Testis (tissue), 3 donors: Measurements from ENCODE around the gene RPLP2. TPM values are rescaled to one million over a fixed set of nuclear protein-coding genes. Genes with fewer than 3 reads are reported as not detected.

ENCODE experiments used
- DNase-seq: peaks from one replicate; pipeline ENCODE4 v3.0.0-alpha.2; 2019
- H3K27ac ChIP-seq, 2 donors: fragments of 200-600 bp; sonication (generic); one replicate each; pipeline ENCODE4 v1.5.1; 2019
- H3K27me3 ChIP-seq: fragments of 200-600 bp; sonication (generic); one replicate; pipeline ENCODE4 v1.5.1; 2019
- H3K36me3 ChIP-seq: fragments of 200-600 bp; sonication (generic); one replicate; pipeline ENCODE4 v1.5.1; 2017; ENCODE audit warnings: low read depth; ENCODE audit errors: missing control alignments
- H3K4me1 ChIP-seq: fragments of 200-600 bp; sonication (generic); one replicate; pipeline ENCODE4 v1.5.1; 2019
- H3K4me3 ChIP-seq, 2 donors: fragments of 200-600 bp; sonication (generic); one replicate each; pipeline ENCODE4 v1.5.1; 2017 to 2019
- H3K9me3 ChIP-seq: fragments of 200-600 bp; sonication (generic); one replicate; pipeline ENCODE4 v1.5.1; 2017
- POLR2A ChIP-seq: fragments of 450-650 bp; IDR thresholded peaks from one replicate; pipeline ENCODE4 v1.6.1; 2017; ENCODE audit warnings: antibody characterized with exemption, mild to moderate bottlenecking, moderate library complexity
- WGBS, 2 donors: methylation state at CpG; one replicate each; pipeline ENCODE4 v1.1.5; 2018; 5-methylcytosine and 5-hydroxymethylcytosine counted together
- intact Hi-C: fragments of 100-400 bp; cut with DNase I; formaldehyde crosslinking; loops from one replicate; pipeline ENCODE4 v1.15.1; 2023; ENCODE audit warnings: low total_unique reads
- polyA plus RNA-seq: library from polyadenylated mRNA; stranded (reverse); fragments of 350-450 nt; fragmentation: Illumina TruSeq; extraction: RNeasy Lipid Tissue Mini Kit (QIAGEN cat#74804); gene quantifications from one replicate; pipeline ENCODE4 v1.2.3, GENCODE V29; 2014; ENCODE audit warnings: low read depth, low replicate concordance; ENCODE audit not compliant: insufficient read depth
- total RNA-seq, 2 donors: library from RNA; depleted of rRNA; stranded (reverse); fragments of >200 nt; gene quantifications; one replicate each; pipeline ENCODE4 v1.2.3, GENCODE V29; 2016
- TF ChIP-seq, protein P1 (sequence below), 3 experiments: fragments of 450-650 bp in 2 of 3; fragments of 200-600 bp in 1 of 3; sonication (generic) in 1 of 3; IDR thresholded peaks; one replicate each; pipeline ENCODE4 v1.5.1; 2016 to 2019; ENCODE audit warnings: antibody characterized with exemption in 3 of 3, mild to moderate bottlenecking in 2 of 3, moderate library complexity in 1 of 3

The RPLP2 gene
- total and polyA plus RNA-seq, 3 donors from 2014 or later = 193 to 943 (median 864) TPM

DNA sequence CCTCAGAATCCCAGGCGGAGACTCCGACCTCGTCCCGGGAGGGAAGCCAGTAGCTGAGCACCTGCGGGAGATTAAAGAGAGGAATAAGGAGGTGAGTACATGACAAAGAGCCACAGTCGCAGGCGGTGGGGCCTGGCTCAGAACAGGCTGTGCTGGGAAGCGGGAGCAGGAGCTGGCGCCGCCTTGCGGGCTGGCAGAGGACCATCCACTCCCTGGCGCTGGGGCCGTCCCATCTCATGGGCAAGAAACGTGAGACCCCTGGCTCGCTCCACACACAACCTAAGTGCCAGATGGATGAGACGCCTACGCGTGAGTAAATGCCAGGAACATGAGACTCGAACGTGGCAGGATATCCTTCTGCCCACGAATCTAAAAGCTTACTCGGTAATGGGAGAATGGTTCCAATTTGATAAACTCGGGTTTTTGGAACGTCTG, 26.2 kb upstream of the RPLP2 start:
- intact Hi-C loops = no loop called here
- TF ChIP-seq, protein P1, sequence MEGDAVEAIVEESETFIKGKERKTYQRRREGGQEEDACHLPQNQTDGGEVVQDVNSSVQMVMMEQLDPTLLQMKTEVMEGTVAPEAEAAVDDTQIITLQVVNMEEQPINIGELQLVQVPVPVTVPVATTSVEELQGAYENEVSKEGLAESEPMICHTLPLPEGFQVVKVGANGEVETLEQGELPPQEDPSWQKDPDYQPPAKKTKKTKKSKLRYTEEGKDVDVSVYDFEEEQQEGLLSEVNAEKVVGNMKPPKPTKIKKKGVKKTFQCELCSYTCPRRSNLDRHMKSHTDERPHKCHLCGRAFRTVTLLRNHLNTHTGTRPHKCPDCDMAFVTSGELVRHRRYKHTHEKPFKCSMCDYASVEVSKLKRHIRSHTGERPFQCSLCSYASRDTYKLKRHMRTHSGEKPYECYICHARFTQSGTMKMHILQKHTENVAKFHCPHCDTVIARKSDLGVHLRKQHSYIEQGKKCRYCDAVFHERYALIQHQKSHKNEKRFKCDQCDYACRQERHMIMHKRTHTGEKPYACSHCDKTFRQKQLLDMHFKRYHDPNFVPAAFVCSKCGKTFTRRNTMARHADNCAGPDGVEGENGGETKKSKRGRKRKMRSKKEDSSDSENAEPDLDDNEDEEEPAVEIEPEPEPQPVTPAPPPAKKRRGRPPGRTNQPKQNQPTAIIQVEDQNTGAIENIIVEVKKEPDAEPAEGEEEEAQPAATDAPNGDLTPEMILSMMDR (IDR thresholded peaks at IDR 0.05) = peak; percentile 14 to 63 (median 31)
- no peak for TF ChIP-seq POLR2A
- H3K27me3 ChIP-seq = no peaks in the 10 kb centered on the region
- 46 to 52% methylated on average over 24 of the region's 24 CpGs for WGBS, 2 donors
- DNase-seq = peak; percentile 55
- no peak overlapping the region for H3K4me3 ChIP-seq
- no peak overlapping the region for H3K27ac ChIP-seq
- H3K36me3 ChIP-seq = no peaks in the 10 kb centered on the region
- no peaks in the 10 kb centered on the region for H3K9me3 ChIP-seq
- H3K4me1 ChIP-seq = peaks cover under 1% of the 10 kb centered on the region

DNA sequence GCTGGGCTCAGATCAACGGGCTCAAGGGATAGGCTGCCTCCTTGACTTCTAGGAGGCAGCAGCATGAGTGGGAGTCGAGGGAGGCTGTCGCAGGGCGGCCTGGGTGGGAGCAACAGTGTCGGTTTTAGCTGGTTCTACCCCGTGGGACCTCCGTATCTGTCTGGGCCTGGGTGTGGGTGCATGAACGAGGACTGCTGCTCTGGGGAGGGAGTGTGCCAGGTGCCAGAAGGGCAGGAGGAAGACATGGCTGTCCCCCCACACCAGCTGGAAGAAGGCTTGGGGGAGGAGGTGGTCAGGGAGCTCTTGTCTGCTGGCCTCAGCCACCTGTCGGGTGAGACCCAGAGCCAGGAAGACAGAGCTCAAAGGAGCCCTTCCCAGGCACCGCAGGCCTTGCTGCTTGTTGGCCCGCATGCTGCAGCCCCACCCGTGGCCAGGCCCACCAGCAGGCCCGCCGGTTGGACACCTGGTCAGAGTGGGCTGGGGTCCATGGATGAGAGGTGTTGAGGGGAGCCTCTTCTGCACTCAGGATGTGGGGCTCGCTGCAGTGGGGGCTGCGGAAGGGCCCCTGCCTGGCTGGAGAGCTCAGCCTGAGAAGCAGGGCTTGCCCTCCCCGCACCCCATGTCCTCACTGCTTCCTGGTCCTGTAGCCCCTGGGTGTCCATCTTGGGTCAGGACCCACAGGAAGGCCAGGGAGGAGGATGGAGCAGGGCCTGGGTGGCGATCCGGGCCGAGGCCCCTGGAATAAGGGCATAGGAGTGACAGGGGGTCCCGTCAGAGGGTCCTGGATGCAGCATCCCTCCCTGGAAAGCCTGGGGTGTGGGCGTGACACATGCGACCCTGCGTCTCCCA, 23.3 kb upstream of the RPLP2 start:
- Histone ChIP-seq H3K27me3 (no peaks in the 10 kb centered on the region), H3K36me3 (no peaks in the 10 kb centered on the region), H3K9me3 (no peaks in the 10 kb centered on the region), H3K4me1 (no peaks in the 10 kb centered on the region), H3K4me3 (no peak overlapping the region), H3K27ac (no peak overlapping the region)
- DNase-seq = peak; percentile 41
- TF ChIP-seq POLR2A = no peak
- TF ChIP-seq, protein P1 (IDR thresholded peaks at IDR 0.05) = no peak
- WGBS, 2 donors = 71 to 76% methylated on average over 10 to 23 of the region's 24 CpGs
- intact Hi-C loops = no loop called here

DNA sequence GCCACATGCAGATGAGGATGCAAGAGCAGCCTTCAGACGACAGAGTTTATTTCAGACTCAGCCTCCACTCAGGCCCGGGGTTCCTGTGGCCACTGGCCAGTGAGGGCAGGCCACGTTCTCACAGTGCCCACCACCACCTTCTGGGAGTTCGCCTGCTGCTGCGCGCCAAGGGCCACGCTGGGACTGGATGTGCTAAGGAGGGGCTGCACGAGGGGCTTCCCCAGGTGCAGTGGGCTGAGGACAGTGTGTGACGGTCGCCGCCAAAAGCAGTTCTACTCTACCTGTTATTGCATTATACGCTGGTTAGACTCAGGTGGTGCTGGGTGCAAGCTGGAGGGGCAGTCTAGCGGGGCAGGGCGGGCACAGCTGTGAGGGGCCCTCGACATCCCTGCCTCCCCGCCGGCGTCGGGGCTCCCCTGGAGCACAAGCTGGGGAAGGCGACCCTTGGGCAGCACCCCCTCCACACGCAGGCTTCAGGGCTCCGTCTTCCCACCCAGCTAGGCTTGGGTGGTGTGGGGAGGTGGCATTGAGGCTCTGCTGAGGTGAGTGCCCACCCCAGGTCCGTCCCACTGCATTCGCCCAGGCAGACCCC, 22.6 kb upstream of the RPLP2 start:
- Histone ChIP-seq H3K4me3 (no peak overlapping the region), H3K9me3 (no peaks in the 10 kb centered on the region), H3K4me1 (no peaks in the 10 kb centered on the region), H3K27ac (no peak overlapping the region), H3K36me3 (no peaks in the 10 kb centered on the region), H3K27me3 (no peaks in the 10 kb centered on the region)
- DNase-seq = no peak
- 90 to 93% methylated on average over 8 to 24 of the region's 24 CpGs for WGBS, 2 donors
- intact Hi-C loops = no loop called here
- TF ChIP-seq POLR2A = no peak
- TF ChIP-seq, protein P1 (IDR thresholded peaks at IDR 0.05) = no peak

DNA sequence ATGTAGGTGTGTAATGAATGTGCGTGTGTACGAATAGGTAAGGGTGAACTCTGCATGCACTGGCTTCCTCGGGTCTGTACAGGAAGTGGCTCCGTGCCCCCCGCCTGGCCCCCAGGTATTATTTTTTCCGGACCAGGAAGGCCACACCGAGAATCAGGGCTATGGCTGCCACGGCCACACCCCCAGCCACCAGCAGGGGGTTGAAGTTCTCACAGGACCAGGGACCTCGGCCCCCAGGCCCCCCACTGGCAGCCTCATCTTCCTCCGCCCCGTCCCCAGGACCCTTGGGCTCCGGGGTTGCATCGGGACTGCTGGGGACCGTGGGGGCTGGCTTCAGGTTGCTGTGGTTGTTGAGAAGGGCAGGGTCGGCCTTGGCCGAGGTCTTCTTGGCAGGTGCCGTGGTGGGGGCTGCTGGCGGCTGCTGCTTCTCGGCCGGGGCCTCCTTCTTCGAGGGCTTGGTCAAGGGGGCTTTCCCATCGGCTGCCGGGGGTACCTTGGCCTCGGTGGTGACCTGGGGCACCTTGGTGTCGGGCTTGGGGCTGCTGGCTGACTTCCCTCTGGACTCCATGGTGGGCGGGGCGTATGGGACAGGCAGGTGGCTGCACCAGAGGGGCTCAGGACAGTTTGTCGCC, 21.6 kb upstream of the RPLP2 start:
- no peak overlapping the region for H3K4me3 ChIP-seq
- DNase-seq = no peak
- no peak for TF ChIP-seq POLR2A
- TF ChIP-seq, protein P1 (IDR thresholded peaks at IDR 0.05) = no peak
- no peaks in the 10 kb centered on the region for H3K36me3 ChIP-seq
- intact Hi-C loops = no loop called here
- no peaks in the 10 kb centered on the region for H3K27me3 ChIP-seq
- no peak overlapping the region for H3K27ac ChIP-seq
- no peaks in the 10 kb centered on the region for H3K9me3 ChIP-seq
- 59 to 75% methylated on average over 11 to 19 of the region's 28 CpGs for WGBS, 2 donors
- H3K4me1 ChIP-seq = no peaks in the 10 kb centered on the region
